HL-60/S4 treated with retinoic acid at 250 ng/mL for 4 days and 3 days (cell line): ENCODE results near the gene GRHL3.

Experiments
- in situ Hi-C: fragments of 300-500 bp; cut with MboI; formaldehyde crosslinking; loops from 2 replicates; pipeline ENCODE4 v1.7.0; 2022; ENCODE audit warnings: low sequenced_read_pairs

Gene GRHL3

DNA sequence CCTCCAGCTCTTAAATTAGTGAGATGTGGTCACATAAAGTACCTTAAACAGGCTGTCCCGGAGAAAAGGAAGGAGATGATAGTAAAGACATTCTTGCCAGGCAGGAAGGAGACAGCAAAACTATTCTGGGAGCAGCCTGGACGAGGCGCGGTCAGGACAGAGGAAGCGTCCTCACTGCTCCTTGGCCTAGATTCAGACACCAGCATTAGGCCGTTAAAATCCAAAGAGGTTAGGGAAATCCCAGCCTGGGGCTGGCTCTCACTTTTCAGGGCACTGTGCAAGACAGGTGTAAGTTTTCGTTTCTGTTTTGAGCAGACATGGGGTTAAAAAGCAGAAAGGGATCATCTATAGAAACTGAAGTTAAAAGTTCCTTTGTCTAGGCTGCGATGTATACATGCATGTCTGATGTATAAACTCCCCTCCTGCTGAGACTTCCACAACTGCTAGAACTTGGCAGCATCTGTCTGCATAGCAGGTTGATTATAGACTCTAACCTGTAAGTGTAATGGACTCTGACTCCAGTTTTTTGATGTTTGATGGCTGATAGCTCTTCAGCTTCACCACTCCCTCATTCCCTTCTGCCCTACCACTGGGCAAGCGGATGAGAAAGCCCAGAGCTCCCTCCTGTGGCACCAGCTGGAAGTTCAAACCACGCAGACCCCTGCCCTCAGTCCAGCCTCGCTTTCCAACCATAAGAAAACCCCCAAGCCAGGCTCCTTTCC is 72.9 kb downstream of the GRHL3 start:
- in situ Hi-C loops: loop anchor here (5.0 kb wide), 1 partner anchor 185 kb away; no protein-coding TSS in a partner anchor

DNA sequence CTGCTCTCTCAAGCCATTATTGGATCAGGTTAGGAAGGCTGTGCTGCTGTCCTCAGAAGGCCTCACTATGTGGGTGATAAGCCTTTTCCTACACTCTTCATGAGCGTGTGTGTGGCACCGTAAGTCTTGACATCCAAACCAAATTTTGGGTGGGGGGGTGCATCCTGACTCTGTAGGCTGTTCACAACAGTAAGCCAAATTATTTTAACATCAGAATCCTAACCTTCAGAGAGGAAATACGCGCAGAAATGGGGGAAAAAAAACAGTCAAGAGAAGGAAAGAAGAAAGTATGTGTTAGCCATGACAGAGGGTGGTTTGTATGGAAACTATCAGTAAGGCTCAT is 73.4 kb downstream of the GRHL3 start:
- in situ Hi-C loops: loop anchor here (5.0 kb wide), 1 partner anchor 185 kb away; no protein-coding TSS in a partner anchor

- in situ Hi-C loops: loop anchor here (5.0 kb wide), 1 partner anchor 186 kb away; no protein-coding TSS in a partner anchor
These were observed 74.0 kb downstream of the GRHL3 start for GRCh38 chr1:24392982-24393650.

- in situ Hi-C loops: loop anchor here (5.0 kb wide), 1 partner anchor 187 kb away; no protein-coding TSS in a partner anchor
These were observed 74.7 kb downstream of the GRHL3 start for GRCh38 chr1:24393892-24394291.

DNA sequence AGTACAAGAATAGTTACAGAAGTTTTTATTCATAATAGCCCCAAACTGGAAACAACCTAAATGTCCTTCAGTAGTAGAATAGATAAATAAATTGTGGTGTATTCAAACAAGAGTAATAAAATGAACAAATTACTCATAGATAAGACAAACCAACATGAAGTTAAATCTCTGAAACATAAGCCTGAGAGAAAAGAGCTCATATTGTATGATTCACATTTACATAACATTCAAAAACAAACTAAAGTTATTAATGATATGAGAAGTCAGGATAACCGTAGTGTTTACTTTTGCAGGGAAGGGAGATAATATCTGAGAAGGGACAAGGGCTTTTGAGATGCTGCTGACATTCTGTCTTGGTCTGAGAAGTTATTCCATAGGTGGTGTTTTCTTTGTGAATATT is 80.9 kb downstream of the GRHL3 start:
- in situ Hi-C loops: no loop called here

- in situ Hi-C loops: no loop called here
These were observed 84.6 kb downstream of the GRHL3 start for GRCh38 chr1:24403806-24404205.
